K562 (cell line): Measurements from ENCODE around the gene LCN1. TPM values are rescaled to one million over a fixed set of nuclear protein-coding genes. Genes with fewer than 3 reads are reported as not detected.

Experiments used
- ADNP ChIP-seq: fragments of 200-800 bp; sonication (Bioruptor generic); IDR thresholded peaks from 2 replicates; pipeline ENCODE4 v1.6.1; 2016; ENCODE audit warnings: missing genetic modification characterization, missing compliant biosample characterization
- CHD2 ChIP-seq: IDR thresholded peaks from 2 replicates; pipeline ENCODE4 v1.6.1; 2011; ENCODE audit warnings: low read depth, low read length
- CXXC5 ChIP-seq: fragments of 250-450 bp; sonication (Bioruptor Pico); IDR thresholded peaks from 2 replicates; pipeline ENCODE4 v1.8.0; 2022; ENCODE audit warnings: inconsistent platforms, mild to moderate bottlenecking, moderate library complexity
- EP400 ChIP-seq: fragments of 450-650 bp; IDR thresholded peaks from 2 replicates; pipeline ENCODE4 v1.6.1; 2017; ENCODE audit warnings: antibody characterized with exemption, mild to moderate bottlenecking, moderate library complexity
- FOXK2 ChIP-seq, 2 experiments: fragments of 450-650 bp; IDR thresholded peaks in 1 of 2; conservative IDR thresholded peaks in 1 of 2; 2 replicates each; pipeline ENCODE4 v1.6.1; 2016; ENCODE audit warnings: low read depth in 2 of 2, mild to moderate bottlenecking in 1 of 2
- FOXP1 ChIP-seq: sonication (generic); formaldehyde crosslinking; IDR thresholded peaks from 2 replicates; pipeline ENCODE4 v1.8.0; 2022; ENCODE audit warnings: mild to moderate bottlenecking, missing genetic modification reagents
- MXI1 ChIP-seq: IDR thresholded peaks from 2 replicates; pipeline ENCODE4 v1.6.1; 2011; ENCODE audit warnings: low read depth, mild to moderate bottlenecking, improper control_type of control experiment, low read length
- NUFIP1 ChIP-seq: fragments of 450-650 bp; IDR thresholded peaks from 2 replicates; pipeline ENCODE4 v1.6.1; 2018; ENCODE audit not compliant: partially characterized antibody
- RBM15 ChIP-seq: fragments of 200-400 bp; formaldehyde crosslinking; IDR thresholded peaks from 2 replicates; pipeline ENCODE4 v1.6.1; 2018; ENCODE audit warnings: mild to moderate bottlenecking, low read length, moderate library complexity; ENCODE audit not compliant: insufficient read depth
- SMAD1 ChIP-seq: fragments of 150-350 bp; IDR thresholded peaks from 2 replicates; pipeline ENCODE4 v1.6.1; 2014; ENCODE audit warnings: low read length, low read depth; ENCODE audit not compliant: partially characterized antibody
- SRSF7 ChIP-seq: fragments of 200-400 bp; formaldehyde crosslinking; optimal IDR thresholded peaks from 2 replicates; pipeline ENCODE3; 2017; ENCODE audit warnings: mild to moderate bottlenecking, low read depth, low read length
- TCFL5 ChIP-seq: fragments of 250-450 bp; sonication (Bioruptor Pico); conservative IDR thresholded peaks from 2 replicates; pipeline ENCODE4 v1.6.1; 2021; ENCODE audit warnings: mild to moderate bottlenecking, moderate library complexity, matching md5 sums
- ZNF134 ChIP-seq: fragments of 250-450 bp; sonication (Bioruptor Pico); conservative IDR thresholded peaks from 2 replicates; pipeline ENCODE4 v1.4.0; 2020
- ZNF512 ChIP-seq: IDR thresholded peaks from 2 replicates; pipeline ENCODE4 v1.6.1; 2016; ENCODE audit warnings: missing genetic modification characterization, missing compliant biosample characterization
- ZNF592 ChIP-seq: fragments of 450-650 bp; IDR thresholded peaks from 2 replicates; pipeline ENCODE4 v1.6.1; 2017; ENCODE audit warnings: antibody characterized with exemption, mild to moderate bottlenecking
- ZNF695 ChIP-seq: fragments of 450-650 bp; formaldehyde crosslinking; IDR thresholded peaks from 2 replicates; pipeline ENCODE4 v1.4.0; 2020; ENCODE audit warnings: mild to moderate bottlenecking, moderate library complexity
- ZNF766 ChIP-seq: fragments of 200-800 bp; sonication (Bioruptor generic); conservative IDR thresholded peaks from 2 replicates; pipeline ENCODE4 v1.6.1; 2016; ENCODE audit warnings: missing genetic modification characterization, missing compliant biosample characterization
- polyA plus RNA-seq, 8 experiments: library from polyadenylated mRNA; depleted of rRNA in 4 of 8; stranded (reverse) in 5 of 8; unstranded in 3 of 8; fragments of >200 nt; fragmentation: Nextera tagmentation in 2 of 8; fragmentation: Illumina TruSeq in 1 of 8; extraction: Ambion mirVana in 2 of 8; extraction: Trizol in 1 of 8; gene quantifications; 2 replicates each; pipeline versions ENCODE4 v1.2.1 to v1.2.3, GENCODE V29; 2011 to 2014; ENCODE audit warnings: inconsistent platforms in 1 of 8, missing spikeins in 1 of 8
- total RNA-seq, 7 experiments: library from RNA; depleted of rRNA in 6 of 7; stranded (reverse); fragments of >200 nt in 6 of 7; fragmentation: Illumina TruSeq in 2 of 7; extraction: Trizol in 2 of 7; gene quantifications; 2 replicates each; pipeline versions ENCODE4 v1.2.1 to v1.2.3, GENCODE V29; 2011 to 2021; ENCODE audit warnings: low replicate concordance in 1 of 7
- TF ChIP-seq, protein P1 (sequence below): fragments of 450-650 bp; IDR thresholded peaks from 2 replicates; pipeline ENCODE4 v1.6.1; 2018; ENCODE audit warnings: mild to moderate bottlenecking, low read depth; ENCODE audit not compliant: partially characterized antibody
- TF ChIP-seq, protein P2 (sequence below): conservative IDR thresholded peaks from 2 replicates; pipeline ENCODE4 v1.6.1; 2011; ENCODE audit warnings: low read depth, mild to moderate bottlenecking, low read length; ENCODE audit not compliant: control insufficient read depth

Gene LCN1
- total and polyA plus RNA-seq, 9 of the 15 experiments (the other 6 are each of a cell fraction or from before 2014, with no cell fraction given) = not detected

DNA sequence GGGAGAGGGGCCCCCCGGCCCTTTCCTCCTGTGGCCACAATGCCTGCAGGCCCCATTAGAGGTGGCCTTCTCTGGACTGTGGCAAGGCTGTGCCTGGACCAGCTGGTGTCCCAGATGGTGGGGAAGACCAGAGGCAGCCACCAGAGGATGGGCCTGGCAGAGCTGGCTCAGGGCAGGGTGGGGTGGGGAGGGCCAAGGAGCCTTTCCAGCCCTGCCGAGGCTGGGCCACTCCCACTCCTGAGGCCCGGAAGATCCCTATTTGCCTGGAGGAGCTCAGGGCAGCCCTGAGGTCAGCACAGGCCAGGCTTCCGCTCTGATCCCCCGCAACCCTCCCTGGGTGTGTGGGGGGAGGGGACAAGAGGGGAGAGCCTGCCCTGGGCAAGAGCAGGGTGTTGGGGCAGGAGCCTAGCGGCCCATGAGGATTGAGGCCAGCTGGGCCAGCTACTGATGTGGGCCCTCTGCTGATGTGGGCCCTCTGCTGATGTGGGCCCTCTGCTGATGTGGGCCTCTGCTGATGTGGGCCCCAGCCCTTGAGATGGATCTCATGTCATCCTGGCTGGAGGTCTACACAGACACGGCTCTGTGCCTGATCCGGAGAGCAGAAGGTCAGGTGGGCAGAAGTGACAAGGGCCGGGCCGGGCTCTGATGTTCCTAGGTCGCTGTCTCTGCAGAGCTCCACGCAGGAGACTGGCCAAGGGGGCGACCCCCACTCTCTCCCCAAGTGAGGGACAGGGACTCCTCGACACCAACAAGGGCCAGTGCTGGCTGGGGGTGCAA, 14.7 kb upstream of the LCN1 start (continued):
- TF ChIP-seq, protein P1, sequence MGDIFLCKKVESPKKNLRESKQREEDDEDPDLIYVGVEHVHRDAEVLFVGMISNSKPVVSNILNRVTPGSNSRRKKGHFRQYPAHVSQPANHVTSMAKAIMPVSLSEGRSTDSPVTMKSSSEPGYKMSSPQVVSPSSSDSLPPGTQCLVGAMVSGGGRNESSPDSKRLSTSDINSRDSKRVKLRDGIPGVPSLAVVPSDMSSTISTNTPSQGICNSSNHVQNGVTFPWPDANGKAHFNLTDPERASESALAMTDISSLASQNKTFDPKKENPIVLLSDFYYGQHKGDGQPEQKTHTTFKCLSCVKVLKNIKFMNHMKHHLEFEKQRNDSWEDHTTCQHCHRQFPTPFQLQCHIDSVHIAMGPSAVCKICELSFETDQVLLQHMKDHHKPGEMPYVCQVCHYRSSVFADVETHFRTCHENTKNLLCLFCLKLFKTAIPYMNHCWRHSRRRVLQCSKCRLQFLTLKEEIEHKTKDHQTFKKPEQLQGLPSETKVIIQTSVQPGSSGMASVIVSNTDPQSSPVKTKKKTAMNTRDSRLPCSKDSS = no peak
- TF ChIP-seq ZNF512 = no peak
- no peak for TF ChIP-seq SMAD1
- TF ChIP-seq ZNF592 = peak; percentile 89
- TF ChIP-seq RBM15 = no peak
- TF ChIP-seq ZNF134 = no peak
- TF ChIP-seq, protein P2, sequence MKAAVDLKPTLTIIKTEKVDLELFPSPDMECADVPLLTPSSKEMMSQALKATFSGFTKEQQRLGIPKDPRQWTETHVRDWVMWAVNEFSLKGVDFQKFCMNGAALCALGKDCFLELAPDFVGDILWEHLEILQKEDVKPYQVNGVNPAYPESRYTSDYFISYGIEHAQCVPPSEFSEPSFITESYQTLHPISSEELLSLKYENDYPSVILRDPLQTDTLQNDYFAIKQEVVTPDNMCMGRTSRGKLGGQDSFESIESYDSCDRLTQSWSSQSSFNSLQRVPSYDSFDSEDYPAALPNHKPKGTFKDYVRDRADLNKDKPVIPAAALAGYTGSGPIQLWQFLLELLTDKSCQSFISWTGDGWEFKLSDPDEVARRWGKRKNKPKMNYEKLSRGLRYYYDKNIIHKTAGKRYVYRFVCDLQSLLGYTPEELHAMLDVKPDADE = 0 out of 2 replicates have a peak, but pooled peaks have one; percentile 3
- no peak for TF ChIP-seq ADNP
- TF ChIP-seq FOXP1 = no peak
- TF ChIP-seq ZNF695 (CRISPR knock-in tag) = no peak
- no peak for TF ChIP-seq MXI1
- no peak for TF ChIP-seq ZNF766 (CRISPR knock-in tag)
- TF ChIP-seq SRSF7 = no peak
- TF ChIP-seq CXXC5 (CRISPR knock-in tag) = peak; percentile 37; the same call in 1 of the 2 replicates
- TF ChIP-seq NUFIP1 = no peak
- TF ChIP-seq FOXK2 (conservative IDR thresholded peaks at IDR 0.05 in 1 of 2, IDR thresholded peaks at IDR 0.05 in 1 of 2; ENCODE audit: low read depth in 2 of 2) = no peak
- no peak for TF ChIP-seq EP400
- TF ChIP-seq TCFL5 (CRISPR knock-in tag) = no peak
- peak; percentile 48; the same call in 1 of the 2 replicates for TF ChIP-seq CHD2
